SK-N-MC (cell line): ENCODE measurements around the gene RPRD1B.

ENCODE experiments used
- EZH2 ChIP-seq: fragments of 200-600 bp; sonication (generic); IDR thresholded peaks from one replicate; pipeline ENCODE4 v1.6.1; 2017; ENCODE audit warnings: antibody characterized with exemption
- POLR2AphosphoS5 ChIP-seq: IDR thresholded peaks from 2 replicates; pipeline ENCODE4 v1.6.1; 2012; ENCODE audit warnings: mild to moderate bottlenecking, low read depth, low read length, borderline replicate concordance

GRCh38 chr20:38104285-38104684 lies 70.7 kb downstream of the RPRD1B start:
- TF ChIP-seq POLR2AphosphoS5 (no peak), EZH2 (no peak)
